Activated CD8-positive, alpha-beta T cell treated with anti-CD3 and anti-CD28 coated beads for 36 hours (primary cell): Measurements from ENCODE around the gene OR51A4. TPM values are rescaled to one million over a fixed set of nuclear protein-coding genes. Genes with fewer than 3 reads are reported as not detected.

Experiments
- ATAC-seq: fragments of 200-7000 bp; cut with Tn5 transposase; one replicate; pipeline ENCODE4 v1.10.0; 2021; ENCODE audit warnings: mild to moderate bottlenecking, moderate library complexity
- CTCF ChIA-PET: fragments of 350-600 bp; sonication (Branson Sonifier 250); formaldehyde crosslinking; loops from one replicate; lab custom pipeline; 2021; ENCODE audit warnings: antibody characterized with exemption; lab: Charles Lee
- POLR2A ChIA-PET: fragments of 350-600 bp; sonication (Branson Sonifier 250); formaldehyde crosslinking; loops from one replicate; lab custom pipeline; 2021; ENCODE audit warnings: antibody characterized with exemption; lab: Charles Lee
- DNase-seq: peaks from one replicate; pipeline ENCODE4 v3.0.0-alpha.2; 2020
- H3K27ac Mint-ChIP-seq: one replicate; pipeline ENCODE4 v1.8.0; 2021; ENCODE audit warnings: mild to moderate bottlenecking, mixed read lengths
- H3K27me3 Mint-ChIP-seq: one replicate; pipeline ENCODE4 v1.8.0; 2021; ENCODE audit warnings: mixed read lengths
- H3K36me3 Mint-ChIP-seq: one replicate; pipeline ENCODE4 v1.8.0; 2021; ENCODE audit warnings: low read depth, mixed read lengths
- H3K4me1 Mint-ChIP-seq: one replicate; pipeline ENCODE4 v1.8.0; 2021; ENCODE audit warnings: low read depth, mixed read lengths
- H3K4me3 Mint-ChIP-seq: one replicate; pipeline ENCODE4 v1.8.0; 2021; ENCODE audit warnings: mild to moderate bottlenecking, moderate library complexity, mixed read lengths
- H3K9me3 Mint-ChIP-seq: one replicate; pipeline ENCODE4 v1.8.0; 2021; ENCODE audit warnings: mixed read lengths
- intact Hi-C: fragments of 100-400 bp; cut with micrococcal nuclease; formaldehyde crosslinking; loops from one replicate; pipeline ENCODE4 v1.10.0; 2022
- total RNA-seq, 2 experiments: library from RNA; stranded (reverse); gene quantifications; one replicate each; pipeline ENCODE4 v1.2.3, GENCODE V29; 2021
- TF ChIP-seq, protein P1 (sequence below): fragments of 200-600 bp; IDR thresholded peaks from one replicate; pipeline ENCODE4 v1.8.0; 2022; ENCODE audit warnings: antibody characterized with exemption, mild to moderate bottlenecking

Gene OR51A4
- total RNA-seq, 2 experiments from 2014 or later: not detected

DNA sequence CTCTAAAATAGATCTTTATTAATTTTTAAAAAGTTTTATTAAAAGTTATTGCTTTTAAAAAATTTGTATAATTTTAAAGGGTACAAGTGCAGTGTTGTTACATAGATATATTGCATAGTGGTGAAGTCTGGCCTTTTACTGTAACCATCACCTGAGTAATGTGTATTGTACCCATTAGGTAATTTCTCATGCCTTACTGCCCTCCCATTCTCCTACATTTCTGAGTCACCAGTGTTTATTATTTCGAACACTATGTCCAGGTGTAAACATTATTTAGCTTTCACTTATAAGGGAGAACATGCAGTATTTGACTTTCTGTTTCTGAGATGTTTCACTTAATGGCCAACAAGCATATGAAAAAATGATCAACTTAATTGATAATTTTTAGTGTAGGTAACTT lies 25.6 kb downstream of the OR51A4 start:
- ATAC-seq (no peak), DNase-seq (no peak)
- TF ChIP-seq, protein P1, sequence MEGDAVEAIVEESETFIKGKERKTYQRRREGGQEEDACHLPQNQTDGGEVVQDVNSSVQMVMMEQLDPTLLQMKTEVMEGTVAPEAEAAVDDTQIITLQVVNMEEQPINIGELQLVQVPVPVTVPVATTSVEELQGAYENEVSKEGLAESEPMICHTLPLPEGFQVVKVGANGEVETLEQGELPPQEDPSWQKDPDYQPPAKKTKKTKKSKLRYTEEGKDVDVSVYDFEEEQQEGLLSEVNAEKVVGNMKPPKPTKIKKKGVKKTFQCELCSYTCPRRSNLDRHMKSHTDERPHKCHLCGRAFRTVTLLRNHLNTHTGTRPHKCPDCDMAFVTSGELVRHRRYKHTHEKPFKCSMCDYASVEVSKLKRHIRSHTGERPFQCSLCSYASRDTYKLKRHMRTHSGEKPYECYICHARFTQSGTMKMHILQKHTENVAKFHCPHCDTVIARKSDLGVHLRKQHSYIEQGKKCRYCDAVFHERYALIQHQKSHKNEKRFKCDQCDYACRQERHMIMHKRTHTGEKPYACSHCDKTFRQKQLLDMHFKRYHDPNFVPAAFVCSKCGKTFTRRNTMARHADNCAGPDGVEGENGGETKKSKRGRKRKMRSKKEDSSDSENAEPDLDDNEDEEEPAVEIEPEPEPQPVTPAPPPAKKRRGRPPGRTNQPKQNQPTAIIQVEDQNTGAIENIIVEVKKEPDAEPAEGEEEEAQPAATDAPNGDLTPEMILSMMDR: no peak
- Mint-ChIP-seq H3K27me3 (peaks cover 4% of the 10 kb centered on the region), H3K27ac (no peak overlapping the region), H3K36me3 (no peaks in the 10 kb centered on the region), H3K4me1 (no peaks in the 10 kb centered on the region), H3K4me3 (no peak overlapping the region), H3K9me3 (no peaks in the 10 kb centered on the region)
- ChIA-PET CTCF (no interaction called here), POLR2A (no interaction called here)
- intact Hi-C loops: no loop called here

DNA sequence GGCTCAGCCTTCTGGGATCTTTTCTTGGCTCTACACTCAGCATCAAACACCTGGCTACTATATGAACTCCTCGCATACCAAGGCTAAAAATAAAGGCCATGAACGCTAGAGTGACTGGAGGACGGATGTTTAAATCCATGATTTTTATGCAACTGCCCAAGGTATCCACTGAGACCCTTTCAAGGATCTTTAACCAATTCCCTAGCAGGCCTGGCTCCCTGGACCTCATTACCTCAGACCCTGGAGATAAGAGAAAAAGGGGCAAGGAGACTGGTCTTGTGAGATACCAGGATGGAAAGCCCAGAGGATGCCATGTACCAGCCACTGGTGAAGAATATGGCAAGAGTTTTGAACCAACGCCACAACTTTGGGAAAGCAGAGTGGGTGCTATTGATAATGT lies 28.2 kb downstream of the OR51A4 start, which contains the start of gene OR51G2:
OR51G2 (minus strand) TSS at position 101 of the 400 bp plus-strand sequence. CDS start 3,687 bp downstream, outside the sequence.
- no peaks in the 10 kb centered on the region for H3K36me3 Mint-ChIP-seq
- no peaks in the 10 kb centered on the region for H3K9me3 Mint-ChIP-seq
- intact Hi-C loops: no loop called here
- no peak within 1 kb of the TSS for H3K27ac Mint-ChIP-seq
- ChIA-PET CTCF (no interaction called here), POLR2A (no interaction called here)
- no peak for ATAC-seq
- H3K4me1 Mint-ChIP-seq: no peaks in the 10 kb centered on the region
- no peak for DNase-seq
- H3K4me3 Mint-ChIP-seq: no peak within 1 kb of the TSS
- peaks cover 1% of the 10 kb centered on the region for H3K27me3 Mint-ChIP-seq
- TF ChIP-seq, protein P1: no peak

DNA sequence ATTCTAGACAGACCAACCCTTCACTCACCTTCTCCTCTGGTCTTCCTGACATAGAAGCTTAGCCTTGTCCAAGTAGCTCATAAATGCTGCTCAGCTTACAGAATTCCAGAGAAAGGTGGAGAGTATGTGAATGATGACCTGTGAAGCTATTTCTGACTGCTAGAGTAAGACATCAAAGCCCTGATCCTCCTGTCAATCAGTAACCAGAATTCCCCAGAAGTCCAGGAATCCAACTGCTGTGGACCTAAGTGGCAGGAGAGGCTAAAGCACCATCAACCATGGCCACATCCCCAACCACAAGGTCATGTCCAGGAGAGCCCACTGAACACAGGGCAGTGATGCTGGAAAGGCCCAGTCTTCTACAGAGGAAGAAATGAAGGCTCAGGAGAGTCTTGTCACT lies 30.8 kb downstream of the OR51A4 start:
- DNase-seq (no peak), ATAC-seq (no peak)
- Mint-ChIP-seq H3K4me3 (no peak overlapping the region), H3K27me3 (no peaks in the 10 kb centered on the region), H3K9me3 (no peaks in the 10 kb centered on the region), H3K36me3 (no peaks in the 10 kb centered on the region), H3K4me1 (no peaks in the 10 kb centered on the region), H3K27ac (no peak overlapping the region)
- POLR2A ChIA-PET: no interaction called here
- TF ChIP-seq, protein P1: no peak
- intact Hi-C loops: no loop called here
- CTCF ChIA-PET: no interaction called here

DNA sequence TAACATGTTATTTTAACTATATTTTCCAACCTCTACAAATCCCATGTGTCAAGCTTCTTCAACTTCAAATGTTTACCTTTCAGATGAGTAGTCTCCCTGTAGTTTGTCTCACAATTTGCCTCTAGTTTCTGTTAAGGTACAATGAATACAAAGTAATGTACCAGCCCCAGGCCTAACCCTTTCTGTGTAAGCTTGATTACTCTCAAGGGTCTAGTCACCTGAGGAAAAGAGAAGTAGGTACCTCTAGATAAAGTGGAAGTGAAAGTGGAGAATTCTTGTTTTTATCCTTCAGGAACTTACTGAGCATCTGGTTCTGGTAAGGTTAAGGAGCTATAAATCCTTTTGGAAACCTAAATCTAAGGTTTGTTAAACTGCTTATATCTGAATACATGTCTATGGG lies 43.9 kb downstream of the OR51A4 start, which contains the start of gene OR51A7:
OR51A7 (plus strand) TSS at position 300 of the 400 bp plus-strand sequence. CDS start 3,587 bp downstream, outside the sequence.
- Mint-ChIP-seq H3K36me3 (no peaks in the 10 kb centered on the region), H3K9me3 (no peaks in the 10 kb centered on the region), H3K27ac (no peak within 1 kb of the TSS), H3K27me3 (peaks cover 4% of the 10 kb centered on the region), H3K4me1 (no peaks in the 10 kb centered on the region), H3K4me3 (no peak within 1 kb of the TSS)
- CTCF ChIA-PET: no interaction called here
- DNase-seq (no peak), ATAC-seq (no peak)
- TF ChIP-seq, protein P1: no peak
- intact Hi-C loops: no loop called here
- POLR2A ChIA-PET: no interaction called here

Other genes with a start within 250 kb of the OR51A4 start
- gene OR51E2, start 249.8 kb downstream of the OR51A4 start, total RNA-seq: not detected
- gene MMP26, start 242.8 kb downstream of the OR51A4 start, total RNA-seq: not detected
- gene OR51F1, start 177.7 kb downstream of the OR51A4 start, total RNA-seq: not detected
- gene OR52R1, start 143.2 kb downstream of the OR51A4 start, total RNA-seq: not detected
- gene OR51F2, start 126.3 kb downstream of the OR51A4 start, total RNA-seq: not detected
- not detected for gene OR51S1, start 98.4 kb downstream of the OR51A4 start, total RNA-seq
- not detected for gene OR51T1, start 65.7 kb downstream of the OR51A4 start, total RNA-seq
- not detected for gene OR51A7, start 43.8 kb downstream of the OR51A4 start, total RNA-seq
- gene OR51G2, start 28.3 kb downstream of the OR51A4 start, total RNA-seq: not detected
- gene OR51G1, start 23.3 kb downstream of the OR51A4 start, total RNA-seq: not detected
- not detected for gene OR51A2, start 8.1 kb upstream of the OR51A4 start, total RNA-seq
- gene OR51L1, start 47.2 kb upstream of the OR51A4 start, total RNA-seq: not detected
- gene OR52J3, start 98.9 kb upstream of the OR51A4 start, total RNA-seq: not detected
- gene OR52E2, start 112.0 kb upstream of the OR51A4 start, total RNA-seq: not detected
- gene OR52E1, start 122.0 kb upstream of the OR51A4 start, total RNA-seq: not detected
- gene OR52A5, start 190.8 kb upstream of the OR51A4 start, total RNA-seq: not detected
- not detected for gene OR52A1, start 207.2 kb upstream of the OR51A4 start, total RNA-seq